HEK293T (cell line): ENCODE data around the gene CXXC1.
"Not testable (repeated sequence)": the region's sequence is repeated elsewhere in the genome, so short reads cannot be mapped to it uniquely, and the experiment has no call there.

ENCODE experiments used
- CTCF ChIA-PET: fragments of 350-600 bp; formaldehyde crosslinking; extraction: SDS; loops from one replicate; lab custom pipeline; 2021; ENCODE audit warnings: antibody characterized with exemption, inconsistent platforms; lab: Yijun Ruan, JAX
- POLR2A ChIA-PET: fragments of 350-600 bp; formaldehyde crosslinking; extraction: SDS; loops from one replicate; lab custom pipeline; 2020; ENCODE audit warnings: antibody characterized with exemption, inconsistent platforms; lab: Yijun Ruan, JAX
- DNase-seq: peaks from one replicate; pipeline ENCODE4 v3.0.0; 2012; ENCODE audit warnings: mixed read lengths; ENCODE audit errors: extremely low spot score
- ARNT ChIP-seq: fragments of 450-650 bp; IDR thresholded peaks from 2 replicates; pipeline ENCODE4 v1.6.1; 2017; ENCODE audit warnings: mild to moderate bottlenecking
- BHLHE40 ChIP-seq: fragments of 450-650 bp; IDR thresholded peaks from 2 replicates; pipeline ENCODE4 v1.6.1; 2016; ENCODE audit warnings: mild to moderate bottlenecking, moderate library complexity, borderline replicate concordance
- CTBP1 ChIP-seq: fragments of 450-650 bp; IDR thresholded peaks from 2 replicates; pipeline ENCODE4 v1.6.1; 2016; ENCODE audit warnings: borderline replicate concordance
- ELF4 ChIP-seq: fragments of 450-650 bp; IDR thresholded peaks from 2 replicates; pipeline ENCODE4 v1.6.1; 2017; ENCODE audit warnings: antibody characterized with exemption
- FOXA1 ChIP-seq: fragments of 450-650 bp; IDR thresholded peaks from 2 replicates; pipeline ENCODE4 v1.6.1; 2016; ENCODE audit warnings: mild to moderate bottlenecking
- FOXK2 ChIP-seq: fragments of 450-650 bp; IDR thresholded peaks from 2 replicates; pipeline ENCODE4 v1.6.1; 2016; ENCODE audit warnings: mild to moderate bottlenecking
- FOXM1 ChIP-seq: fragments of 450-650 bp; IDR thresholded peaks from 2 replicates; pipeline ENCODE4 v1.6.1; 2017; ENCODE audit warnings: mild to moderate bottlenecking, borderline replicate concordance
- HDGF ChIP-seq: fragments of 450-650 bp; IDR thresholded peaks from 2 replicates; pipeline ENCODE4 v1.6.1; 2017; ENCODE audit warnings: antibody characterized with exemption, borderline replicate concordance
- L3MBTL2 ChIP-seq: fragments of 450-650 bp; conservative IDR thresholded peaks from 2 replicates; pipeline ENCODE4 v1.6.1; 2016; ENCODE audit warnings: mild to moderate bottlenecking
- LEF1 ChIP-seq: fragments of 450-650 bp; IDR thresholded peaks from 2 replicates; pipeline ENCODE4 v1.6.1; 2017; ENCODE audit warnings: mild to moderate bottlenecking, borderline replicate concordance
- NFRKB ChIP-seq: fragments of 450-650 bp; IDR thresholded peaks from 2 replicates; pipeline ENCODE4 v1.6.1; 2016; ENCODE audit warnings: mild to moderate bottlenecking, moderate library complexity
- SP1 ChIP-seq: fragments of 450-650 bp; IDR thresholded peaks from 2 replicates; pipeline ENCODE4 v1.6.1; 2017
- SUZ12 ChIP-seq: fragments of 450-650 bp; IDR thresholded peaks from 2 replicates; pipeline ENCODE4 v1.6.1; 2016; ENCODE audit warnings: mild to moderate bottlenecking
- TARDBP ChIP-seq: fragments of 450-650 bp; IDR thresholded peaks from 2 replicates; pipeline ENCODE4 v1.6.1; 2016
- ZNF384 ChIP-seq: fragments of 450-650 bp; IDR thresholded peaks from 2 replicates; pipeline ENCODE4 v1.6.1; 2016
- TF ChIP-seq, protein P1 (sequence below): fragments of 450-650 bp; IDR thresholded peaks from 2 replicates; pipeline ENCODE4 v1.6.1; 2016

Gene CXXC1

DNA sequence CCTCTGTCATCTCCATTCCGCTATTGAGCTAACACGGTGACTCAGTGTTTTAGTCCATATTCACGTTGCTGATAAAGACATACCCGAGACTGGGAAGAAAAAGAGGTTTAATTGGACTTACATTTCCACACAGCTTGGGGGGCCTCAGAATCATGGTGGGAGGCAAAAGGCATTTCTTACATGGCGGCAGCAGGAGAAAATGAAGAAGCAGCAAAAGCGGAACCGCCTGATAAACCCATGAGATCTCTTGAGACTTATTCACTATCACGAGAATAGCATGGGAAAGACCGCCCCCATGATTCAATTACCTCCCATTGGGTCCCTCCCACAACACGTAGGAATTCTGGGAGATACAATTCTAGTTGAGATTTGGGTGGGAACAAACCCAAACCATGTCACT is 22.6 kb upstream of the CXXC1 start:
- ChIA-PET CTCF (interaction anchor here (0.8 kb wide), 1 partner anchor 47 kb away, joined by 5 read pairs; no protein-coding TSS in a partner anchor), POLR2A (no interaction called here)
- no peak for DNase-seq
- TF ChIP-seq FOXM1, result no peak
- no peak for TF ChIP-seq ELF4
- no peak for TF ChIP-seq FOXA1
- TF ChIP-seq SP1, result no peak
- TF ChIP-seq ARNT, result no peak
- no peak for TF ChIP-seq TARDBP
- no peak for TF ChIP-seq HDGF
- TF ChIP-seq L3MBTL2, result no peak
- TF ChIP-seq LEF1, result no peak
- TF ChIP-seq BHLHE40, result no peak
- no peak for TF ChIP-seq FOXK2
- no peak for TF ChIP-seq CTBP1
- TF ChIP-seq, protein P1, sequence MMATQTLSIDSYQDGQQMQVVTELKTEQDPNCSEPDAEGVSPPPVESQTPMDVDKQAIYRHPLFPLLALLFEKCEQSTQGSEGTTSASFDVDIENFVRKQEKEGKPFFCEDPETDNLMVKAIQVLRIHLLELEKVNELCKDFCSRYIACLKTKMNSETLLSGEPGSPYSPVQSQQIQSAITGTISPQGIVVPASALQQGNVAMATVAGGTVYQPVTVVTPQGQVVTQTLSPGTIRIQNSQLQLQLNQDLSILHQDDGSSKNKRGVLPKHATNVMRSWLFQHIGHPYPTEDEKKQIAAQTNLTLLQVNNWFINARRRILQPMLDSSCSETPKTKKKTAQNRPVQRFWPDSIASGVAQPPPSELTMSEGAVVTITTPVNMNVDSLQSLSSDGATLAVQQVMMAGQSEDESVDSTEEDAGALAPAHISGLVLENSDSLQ, result no peak
- TF ChIP-seq ZNF384, result no peak
- no peak for TF ChIP-seq NFRKB
- no peak for TF ChIP-seq SUZ12

DNA sequence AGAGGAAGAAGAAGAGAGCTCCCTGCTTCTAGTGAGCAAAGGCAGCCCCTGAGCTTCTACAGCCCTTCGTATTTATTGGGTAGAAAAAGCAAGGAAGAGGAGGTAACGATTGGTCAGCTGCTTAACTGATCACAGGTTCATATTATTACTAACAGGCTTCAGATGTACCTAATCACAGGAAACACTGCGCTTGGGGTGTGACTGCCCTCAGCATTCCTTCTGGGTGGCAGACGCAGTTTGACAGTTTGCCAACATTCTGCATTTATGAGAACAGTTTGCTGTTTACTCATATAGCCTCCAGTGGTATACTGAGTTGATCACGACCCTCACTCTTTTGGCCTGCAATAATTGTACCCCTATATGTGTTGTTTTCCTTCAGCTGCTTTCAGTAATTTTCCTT is 21.4 kb upstream of the CXXC1 start:
- CTCF ChIA-PET, POLR2A ChIA-PET, DNase-seq: not testable (repeated sequence)

DNA sequence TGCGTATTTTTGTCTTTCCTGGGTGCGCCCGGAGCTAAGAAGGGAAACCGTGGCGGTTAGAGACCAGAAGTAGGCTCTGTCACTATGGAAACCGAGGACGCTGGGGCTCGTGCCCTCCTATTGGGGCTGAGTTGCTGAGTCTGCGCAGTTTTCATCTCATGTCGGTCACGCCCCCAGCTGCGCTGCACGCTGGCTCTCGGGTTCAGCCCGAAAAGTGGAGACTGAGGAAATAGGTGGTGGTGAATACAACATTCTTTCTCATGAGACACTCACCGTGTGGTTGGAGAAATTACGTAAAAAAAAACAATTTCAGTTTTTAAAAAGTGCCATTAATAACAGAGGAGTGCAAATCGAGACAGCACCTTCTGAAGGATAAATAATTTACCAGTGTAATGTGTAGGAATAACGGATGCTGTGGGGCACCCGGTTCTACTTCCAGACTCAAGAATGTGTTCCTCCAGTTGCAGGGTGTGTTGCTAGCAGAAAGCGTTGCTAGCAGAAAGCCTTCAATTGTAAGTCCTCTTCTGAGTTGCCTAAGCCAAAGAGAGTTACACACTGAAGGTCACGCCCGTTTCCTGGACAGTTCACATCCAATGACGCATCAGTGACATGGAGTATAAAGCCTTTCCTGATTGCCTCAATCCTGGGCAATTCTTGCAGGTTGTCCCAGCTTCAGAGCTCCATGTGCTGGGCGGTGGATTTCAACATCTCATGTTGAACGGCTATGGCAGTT is 20.4 kb upstream of the CXXC1 start:
- ChIA-PET CTCF (no interaction called here), POLR2A (interaction anchor here (1.0 kb wide), 1 partner anchor 26 kb away, joined by 4 read pairs; the partner anchor contains the start of gene MBD1)
- TF ChIP-seq BHLHE40 (no peak), SUZ12 (no peak), CTBP1 (no peak), ELF4 (no peak), LEF1 (no peak), FOXA1 (no peak)
- DNase-seq, result peak; percentile 89

DNA sequence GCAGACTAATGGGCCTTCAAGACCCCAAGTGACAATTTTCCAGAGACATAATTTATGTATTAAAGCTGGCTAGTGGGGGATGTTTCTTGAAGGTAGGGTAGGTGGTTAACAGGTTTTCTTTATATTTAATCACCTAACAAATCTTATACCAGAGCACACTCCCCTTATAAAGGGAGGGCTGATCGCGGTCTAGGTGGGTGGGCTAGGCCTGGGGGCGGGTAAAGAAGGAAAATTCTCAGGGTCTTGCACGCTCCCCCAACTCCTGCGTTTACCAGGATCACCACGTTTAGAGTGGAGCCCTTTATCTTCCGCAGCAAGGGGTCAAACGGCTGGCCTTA is 19.9 kb upstream of the CXXC1 start:
- TF ChIP-seq, protein P1, result no peak
- TF ChIP-seq BHLHE40 (no peak), SP1 (no peak), FOXK2 (no peak), FOXA1 (no peak), ELF4 (no peak), ZNF384 (no peak), TARDBP (no peak), FOXM1 (no peak), NFRKB (no peak), SUZ12 (no peak), HDGF (no peak), CTBP1 (no peak), ARNT (no peak)
- DNase-seq, result no peak
- ChIA-PET CTCF (no interaction called here), POLR2A (interaction anchor here (0.8 to 1.0 kb wide), 2 partner anchors 26 to 67 kb away, joined by 3 to 4 read pairs; partner anchors contain the start of gene MBD1)

DNA sequence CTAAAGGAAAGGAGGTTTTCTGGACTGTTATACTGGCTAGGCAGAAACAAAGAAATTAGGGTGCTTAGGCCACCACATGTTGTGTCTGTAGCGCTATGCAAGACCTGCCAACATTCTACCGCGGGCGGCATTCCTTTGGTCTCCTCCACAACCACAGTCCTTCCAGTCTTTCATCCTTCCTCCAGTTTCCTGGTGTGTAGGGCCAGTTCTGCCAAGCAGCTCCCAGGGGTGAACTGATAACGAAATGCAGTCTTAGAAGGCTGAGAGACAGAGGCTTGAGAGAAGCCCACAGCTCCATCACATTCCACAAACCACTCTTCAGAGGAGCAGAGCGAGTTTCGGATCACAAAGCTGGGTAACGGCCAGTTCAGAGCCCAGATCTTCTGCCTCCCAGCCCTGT is 19.5 kb upstream of the CXXC1 start:
- no peak for TF ChIP-seq SUZ12
- TF ChIP-seq SP1, result no peak
- no peak for TF ChIP-seq ARNT
- TF ChIP-seq FOXK2, result no peak
- no peak for TF ChIP-seq L3MBTL2
- TF ChIP-seq ELF4, result no peak
- TF ChIP-seq CTBP1, result no peak
- no peak for TF ChIP-seq ZNF384
- TF ChIP-seq, protein P1, result no peak
- TF ChIP-seq TARDBP, result no peak
- TF ChIP-seq FOXA1, result no peak
- TF ChIP-seq HDGF, result no peak
- TF ChIP-seq FOXM1, result no peak
- TF ChIP-seq LEF1, result no peak
- no peak for TF ChIP-seq NFRKB
- no peak for TF ChIP-seq BHLHE40
- POLR2A ChIA-PET, result interaction anchor here (0.8 to 1.0 kb wide), 2 partner anchors 25 to 67 kb away, joined by 3 to 4 read pairs; partner anchors contain the start of gene MBD1

DNA sequence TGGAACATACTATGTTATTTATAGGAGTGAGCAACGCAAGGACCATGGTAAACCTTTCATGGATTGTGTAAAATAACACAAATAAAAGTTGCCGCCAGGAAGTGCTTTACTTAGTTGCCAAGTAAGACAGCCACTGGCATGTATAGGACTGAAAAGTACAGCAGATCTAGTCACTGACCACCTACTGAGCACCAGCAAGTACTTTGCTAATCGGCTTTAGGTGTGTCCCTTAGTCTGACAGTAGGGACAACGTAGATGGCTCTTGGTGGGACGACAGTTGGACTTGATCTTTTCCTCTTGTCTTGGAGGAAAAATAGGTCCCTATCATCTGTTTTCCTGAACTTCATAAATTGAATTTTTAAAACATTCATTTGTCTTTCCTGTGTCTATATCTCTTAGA is 13.6 kb upstream of the CXXC1 start:
- CTCF ChIA-PET, result no interaction called here
- DNase-seq, result no peak

More for the DNA sequence above, 19.5 kb upstream of the CXXC1 start:
- CTCF ChIA-PET, result no interaction called here
- DNase-seq, result no peak

More for the DNA sequence above, 13.6 kb upstream of the CXXC1 start:
- no peak for TF ChIP-seq ZNF384
- TF ChIP-seq BHLHE40, result no peak
- no peak for TF ChIP-seq FOXM1
- no peak for TF ChIP-seq TARDBP
- no peak for TF ChIP-seq SP1
- TF ChIP-seq ELF4, result no peak
- TF ChIP-seq L3MBTL2, result no peak
- TF ChIP-seq SUZ12, result no peak
- TF ChIP-seq FOXA1, result no peak
- no peak for TF ChIP-seq NFRKB
- TF ChIP-seq FOXK2, result no peak
- TF ChIP-seq, protein P1, result no peak
- TF ChIP-seq LEF1, result no peak
- TF ChIP-seq CTBP1, result no peak
- TF ChIP-seq ARNT, result no peak
- POLR2A ChIA-PET, result no interaction called here
